COR-L47 (cell line): ENCODE data around the gene FSTL4.

Experiments
- DNase-seq: peaks from one replicate; lab custom pipeline; 2025; lab: John Stamatoyannopoulos, UW

The FSTL4 gene

GRCh38 chr5:133512896-133513295, 99.4 kb downstream of the FSTL4 start:
- no peak for DNase-seq

- DNase-seq: no peak
Observed at GRCh38 chr5:133511653-133512235, 100.6 kb downstream of the FSTL4 start.

GRCh38 chr5:133510634-133511262, 101.6 kb downstream of the FSTL4 start:
- DNase-seq: no peak

- no peak for DNase-seq
Observed at GRCh38 chr5:133509742-133510079, 102.6 kb downstream of the FSTL4 start.

GRCh38 chr5:133508845-133509741, 103.2 kb downstream of the FSTL4 start:
- no peak for DNase-seq

- no peak for DNase-seq
Observed at GRCh38 chr5:133508331-133508730, 104.0 kb downstream of the FSTL4 start.

GRCh38 chr5:133506181-133506580, 106.2 kb downstream of the FSTL4 start:
- no peak for DNase-seq

GRCh38 chr5:133503511-133503910, 108.8 kb downstream of the FSTL4 start:
- DNase-seq: no peak

- no peak for DNase-seq
Observed at GRCh38 chr5:133499895-133500294, 112.4 kb downstream of the FSTL4 start.

- DNase-seq: no peak
Observed at GRCh38 chr5:133497608-133498348, 114.6 kb downstream of the FSTL4 start.

- no peak for DNase-seq
Observed at GRCh38 chr5:133496631-133497030, 115.7 kb downstream of the FSTL4 start.

GRCh38 chr5:133494923-133495246, 117.5 kb downstream of the FSTL4 start:
- DNase-seq: no peak

GRCh38 chr5:133494232-133494922, 118.0 kb downstream of the FSTL4 start:
- no peak for DNase-seq

- DNase-seq: peak; percentile 32
Observed at GRCh38 chr5:133489632-133490031, 122.7 kb downstream of the FSTL4 start.

GRCh38 chr5:133487093-133487492, 125.2 kb downstream of the FSTL4 start:
- DNase-seq: no peak

- DNase-seq: no peak
Observed at GRCh38 chr5:133485468-133485867, 126.9 kb downstream of the FSTL4 start.

GRCh38 chr5:133483406-133484090, 128.8 kb downstream of the FSTL4 start:
- no peak for DNase-seq

- DNase-seq: no peak
Observed at GRCh38 chr5:133482028-133482427, 130.3 kb downstream of the FSTL4 start.

- DNase-seq: no peak
Observed at GRCh38 chr5:133480866-133481265, 131.5 kb downstream of the FSTL4 start.

GRCh38 chr5:133480366-133480765, 132.0 kb downstream of the FSTL4 start:
- no peak for DNase-seq

GRCh38 chr5:133478199-133478985, 133.9 kb downstream of the FSTL4 start:
- DNase-seq: no peak
